ENCODE measurements around the gene RSBN1.
"Not testable (repeated sequence)": the region's sequence is repeated elsewhere in the genome, so short reads cannot be mapped to it uniquely, and the experiment has no call there.

Gene RSBN1

GRCh38 chr1:113811888-113812660, at the start of gene RSBN1:
TSS of gene RSBN1 (minus strand) at chr1:113812476. CDS start at chr1:113812412, 64 bp downstream.
- DNase-seq, result peak; percentile 98

- DNase-seq, result no peak
These were observed 49.4 kb upstream of the RSBN1 start for GRCh38 chr1:113861641-113862040.

- no peak for DNase-seq
These were observed 48.6 kb upstream of the RSBN1 start for GRCh38 chr1:113860891-113861290.

- DNase-seq, result no peak
These were observed 47.4 kb upstream of the RSBN1 start for GRCh38 chr1:113859478-113860175.

- no peak for DNase-seq
These were observed 46.7 kb upstream of the RSBN1 start for GRCh38 chr1:113858982-113859381.

GRCh38 chr1:113858418-113858817, 46.1 kb upstream of the RSBN1 start:
- no peak for DNase-seq

- DNase-seq, result no peak
These were observed 45.5 kb upstream of the RSBN1 start for GRCh38 chr1:113857776-113858175.

- no peak for DNase-seq
These were observed 44.1 kb upstream of the RSBN1 start for GRCh38 chr1:113856401-113856790.

GRCh38 chr1:113855630-113856400, 43.5 kb upstream of the RSBN1 start:
- no peak for DNase-seq

- DNase-seq, result no peak
These were observed 42.0 kb upstream of the RSBN1 start for GRCh38 chr1:113854234-113854633.

GRCh38 chr1:113852694-113853093, 40.4 kb upstream of the RSBN1 start:
- DNase-seq, result not testable (repeated sequence)

GRCh38 chr1:113850127-113850796, 38.0 kb upstream of the RSBN1 start:
- DNase-seq, result no peak

GRCh38 chr1:113849072-113849471, 36.8 kb upstream of the RSBN1 start:
- DNase-seq, result no peak

- no peak for DNase-seq
These were observed 34.2 kb upstream of the RSBN1 start for GRCh38 chr1:113846391-113847035.

GRCh38 chr1:113836534-113836933, 24.3 kb upstream of the RSBN1 start:
- DNase-seq, result no peak

- peak; percentile 26 for DNase-seq
These were observed 23.5 kb upstream of the RSBN1 start for GRCh38 chr1:113835686-113836290.

- DNase-seq, result no peak
These were observed 22.4 kb upstream of the RSBN1 start for GRCh38 chr1:113834716-113835115.

- no peak for DNase-seq
These were observed 17.8 kb upstream of the RSBN1 start for GRCh38 chr1:113830039-113830438.

GRCh38 chr1:113821916-113822315, 9.6 kb upstream of the RSBN1 start:
- no peak for DNase-seq

GRCh38 chr1:113818578-113818977, 6.3 kb upstream of the RSBN1 start:
- no peak for DNase-seq

GRCh38 chr1:113813218-113813617, 942 bp upstream of the RSBN1 start:
- DNase-seq, result no peak

GRCh38 chr1:113812661-113813135, 422 bp upstream of the RSBN1 start:
- DNase-seq, result no peak

Measured in NCI-H1436 (cell line).